Measurements from ENCODE around the gene CHRNA9. TPM values are rescaled to one million over a fixed set of nuclear protein-coding genes. Genes with fewer than 3 reads are reported as not detected.

The CHRNA9 gene, protein sequence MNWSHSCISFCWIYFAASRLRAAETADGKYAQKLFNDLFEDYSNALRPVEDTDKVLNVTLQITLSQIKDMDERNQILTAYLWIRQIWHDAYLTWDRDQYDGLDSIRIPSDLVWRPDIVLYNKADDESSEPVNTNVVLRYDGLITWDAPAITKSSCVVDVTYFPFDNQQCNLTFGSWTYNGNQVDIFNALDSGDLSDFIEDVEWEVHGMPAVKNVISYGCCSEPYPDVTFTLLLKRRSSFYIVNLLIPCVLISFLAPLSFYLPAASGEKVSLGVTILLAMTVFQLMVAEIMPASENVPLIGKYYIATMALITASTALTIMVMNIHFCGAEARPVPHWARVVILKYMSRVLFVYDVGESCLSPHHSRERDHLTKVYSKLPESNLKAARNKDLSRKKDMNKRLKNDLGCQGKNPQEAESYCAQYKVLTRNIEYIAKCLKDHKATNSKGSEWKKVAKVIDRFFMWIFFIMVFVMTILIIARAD
- total RNA-seq (2022; extraction: Qiagen RNA extraction): 1.00 to 1.5 TPM (median 1.4 TPM) in 5 replicates

GRCh38 chr4:40334591-40335524 lies at the start of gene CHRNA9:
Gene CHRNA9, plus strand, starts transcription at chr4:40335333. Its CDS starts 135 bp downstream, at chr4:40335468.

Other genes starting within 250 kb of the CHRNA9 start
- gene RHOH, start 138.3 kb upstream of the CHRNA9 start, total RNA-seq (2022; extraction: Qiagen RNA extraction): 0.09 to 0.32 TPM (median 0.21 TPM) in 5 replicates

Data from A549 treated with Hydrocortisone at 1 μM for 4 hours (cell line).